COLO829 (cell line): ENCODE data around the gene BAIAP2.

Experiments
- DNase-seq: peaks from one replicate; pipeline ENCODE4 v3.0.0; 2012; ENCODE audit warnings: low spot score

The BAIAP2 gene

GRCh38 chr17:81112450-81112849, 77.5 kb downstream of the BAIAP2 start:
- DNase-seq: no peak

GRCh38 chr17:81113158-81113724, 78.3 kb downstream of the BAIAP2 start:
- no peak for DNase-seq

- DNase-seq: no peak
Measured at GRCh38 chr17:81114351-81115093, 79.6 kb downstream of the BAIAP2 start.

- DNase-seq: no peak
Measured at GRCh38 chr17:81115219-81115618, 80.3 kb downstream of the BAIAP2 start.

GRCh38 chr17:81115749-81116464, 81.0 kb downstream of the BAIAP2 start:
- no peak for DNase-seq

- DNase-seq: no peak
Measured at GRCh38 chr17:81116704-81117103, 81.8 kb downstream of the BAIAP2 start.

- no peak for DNase-seq
Measured at GRCh38 chr17:81117672-81118198, 82.8 kb downstream of the BAIAP2 start.

- no peak for DNase-seq
Measured at GRCh38 chr17:81118308-81119221, 83.6 kb downstream of the BAIAP2 start.

GRCh38 chr17:81119223-81120148, 84.5 kb downstream of the BAIAP2 start:
- DNase-seq: peak; percentile 97

GRCh38 chr17:81120149-81120484, 85.2 kb downstream of the BAIAP2 start:
- DNase-seq: no peak

GRCh38 chr17:81120695-81121621, 86.0 kb downstream of the BAIAP2 start:
- DNase-seq: no peak

- DNase-seq: no peak
Measured at GRCh38 chr17:81121841-81122733, 87.1 kb downstream of the BAIAP2 start.

GRCh38 chr17:81123052-81124048, 88.4 kb downstream of the BAIAP2 start:
- DNase-seq: no peak

- no peak for DNase-seq
Measured at GRCh38 chr17:81124377-81124776, 89.4 kb downstream of the BAIAP2 start.

GRCh38 chr17:81125573-81126081, 90.7 kb downstream of the BAIAP2 start:
- DNase-seq: no peak

GRCh38 chr17:81126281-81127132, 91.6 kb downstream of the BAIAP2 start:
- DNase-seq: no peak
